ENCODE data around the gene SMIM45.

The SMIM45 gene

GRCh38 chr22:41966607-41967240, 14.8 kb downstream of the SMIM45 start:
- no peak for DNase-seq (ENCODE audit: low read depth in 2 of 3, low spot score in 1 of 3)

DNA sequence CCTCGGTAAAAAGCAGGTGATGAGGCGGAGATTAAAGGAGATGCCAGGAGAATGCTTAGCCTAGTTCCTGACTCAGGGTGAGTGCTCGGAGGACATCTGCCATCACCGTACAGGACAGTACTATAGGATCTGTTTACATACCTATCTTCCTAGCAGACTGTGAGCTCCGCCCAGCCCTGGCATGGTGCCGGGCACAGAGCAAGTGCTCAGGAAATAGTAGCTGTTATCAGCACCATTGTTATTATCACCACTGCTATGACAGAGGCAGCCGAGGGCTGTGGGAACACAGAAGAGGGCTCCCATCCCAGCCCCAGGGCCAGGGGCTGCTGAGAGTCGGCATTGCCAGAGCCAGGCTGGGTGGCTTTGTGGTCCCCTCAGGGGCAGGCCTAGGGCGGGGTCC, 16.7 kb downstream of the SMIM45 start:
- no peak for DNase-seq (ENCODE audit: low read depth in 2 of 3, low spot score in 1 of 3)

DNA sequence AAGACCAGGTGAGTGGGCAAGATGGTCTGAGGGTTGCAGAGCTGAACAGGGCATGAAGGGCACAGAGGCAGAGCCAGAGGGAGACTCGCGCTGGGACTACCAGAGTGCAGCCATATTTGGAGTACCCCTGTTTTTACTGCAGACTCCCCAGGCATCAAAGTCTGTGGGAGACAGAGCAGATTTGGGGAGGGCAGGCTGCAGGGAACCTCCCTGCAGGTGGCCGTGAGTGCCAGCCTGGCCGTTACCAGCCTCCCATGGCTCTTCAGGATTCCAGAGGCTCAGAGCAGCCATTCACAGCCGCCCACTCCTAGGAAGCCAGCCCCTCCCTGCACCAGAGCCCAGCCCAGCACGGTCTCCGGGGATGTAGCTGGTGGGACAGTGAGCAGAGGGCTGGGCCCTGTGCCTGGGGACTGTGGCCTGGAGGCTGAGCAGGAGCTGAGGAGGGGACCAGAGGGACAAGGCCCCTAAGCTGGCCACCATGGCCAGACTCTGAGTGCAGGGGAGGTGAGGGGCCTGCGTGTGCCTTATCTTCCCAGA, 17.2 kb downstream of the SMIM45 start, which contains the start of gene SEPTIN3:
TSS of gene SEPTIN3 (plus strand) at position 334 of the 537 bp plus-strand sequence. CDS start 2,050 bp downstream, outside the sequence.
- DNase-seq (ENCODE audit: low read depth in 2 of 3, low spot score in 1 of 3): no peak

- no peak for DNase-seq (ENCODE audit: low read depth in 2 of 3, low spot score in 1 of 3)
These were observed 18.7 kb downstream of the SMIM45 start for GRCh38 chr22:41970601-41971000.

DNA sequence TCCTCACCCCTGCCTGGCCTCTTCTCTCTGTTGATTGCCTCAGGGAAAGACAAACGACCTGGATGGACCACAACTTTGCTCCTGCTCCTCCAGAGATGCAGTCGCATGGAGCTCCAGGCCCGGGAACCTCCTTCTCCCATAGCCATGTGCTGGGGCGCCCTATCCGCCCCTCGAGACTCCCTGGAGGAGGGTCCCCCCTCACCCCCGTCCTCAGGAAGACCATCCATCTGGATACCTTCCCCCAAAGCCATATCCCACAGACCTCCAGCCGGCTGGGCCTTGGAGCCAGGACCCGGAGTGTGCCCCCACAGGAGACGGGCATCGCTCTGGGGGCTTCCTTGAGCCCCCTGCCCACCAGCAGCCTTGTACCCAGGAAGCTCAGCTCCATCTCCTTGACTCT, 19.5 kb downstream of the SMIM45 start:
- no peak for DNase-seq (ENCODE audit: low read depth in 2 of 3, low spot score in 1 of 3)

DNA sequence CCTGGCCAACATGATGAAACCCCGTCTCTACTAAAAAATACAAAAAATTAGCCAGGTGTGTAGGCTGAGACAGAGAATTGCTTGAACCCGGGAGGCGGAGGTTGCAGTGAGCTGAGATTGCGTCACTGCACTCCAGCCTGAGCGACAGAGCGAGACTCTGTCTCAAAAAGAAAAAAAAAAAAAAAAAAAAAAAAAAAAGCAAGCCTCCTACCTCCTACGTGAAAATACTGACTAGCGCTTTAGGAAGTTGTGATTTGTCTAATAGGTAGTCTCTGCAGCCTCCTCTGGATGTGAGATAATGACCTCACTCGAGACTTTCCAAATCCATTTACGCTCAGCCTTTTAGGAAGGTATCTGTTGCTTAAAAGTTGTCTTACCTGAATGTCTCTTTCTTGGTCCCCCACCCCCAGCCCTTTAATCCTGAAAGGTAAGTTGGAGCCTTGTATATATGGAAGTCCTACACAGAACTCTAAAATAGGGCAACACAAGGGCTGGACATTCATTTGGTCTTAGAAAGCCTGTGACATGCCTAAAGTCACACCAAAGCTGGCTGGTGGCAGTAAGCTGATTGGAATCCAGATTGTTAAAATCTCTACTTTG, 22.8 kb downstream of the SMIM45 start:
- DNase-seq (ENCODE audit: low read depth in 2 of 3, low spot score in 1 of 3): no peak

- no peak for DNase-seq (ENCODE audit: low read depth in 2 of 3, low spot score in 1 of 3)
These were observed 23.5 kb downstream of the SMIM45 start for GRCh38 chr22:41975299-41976069.

DNA sequence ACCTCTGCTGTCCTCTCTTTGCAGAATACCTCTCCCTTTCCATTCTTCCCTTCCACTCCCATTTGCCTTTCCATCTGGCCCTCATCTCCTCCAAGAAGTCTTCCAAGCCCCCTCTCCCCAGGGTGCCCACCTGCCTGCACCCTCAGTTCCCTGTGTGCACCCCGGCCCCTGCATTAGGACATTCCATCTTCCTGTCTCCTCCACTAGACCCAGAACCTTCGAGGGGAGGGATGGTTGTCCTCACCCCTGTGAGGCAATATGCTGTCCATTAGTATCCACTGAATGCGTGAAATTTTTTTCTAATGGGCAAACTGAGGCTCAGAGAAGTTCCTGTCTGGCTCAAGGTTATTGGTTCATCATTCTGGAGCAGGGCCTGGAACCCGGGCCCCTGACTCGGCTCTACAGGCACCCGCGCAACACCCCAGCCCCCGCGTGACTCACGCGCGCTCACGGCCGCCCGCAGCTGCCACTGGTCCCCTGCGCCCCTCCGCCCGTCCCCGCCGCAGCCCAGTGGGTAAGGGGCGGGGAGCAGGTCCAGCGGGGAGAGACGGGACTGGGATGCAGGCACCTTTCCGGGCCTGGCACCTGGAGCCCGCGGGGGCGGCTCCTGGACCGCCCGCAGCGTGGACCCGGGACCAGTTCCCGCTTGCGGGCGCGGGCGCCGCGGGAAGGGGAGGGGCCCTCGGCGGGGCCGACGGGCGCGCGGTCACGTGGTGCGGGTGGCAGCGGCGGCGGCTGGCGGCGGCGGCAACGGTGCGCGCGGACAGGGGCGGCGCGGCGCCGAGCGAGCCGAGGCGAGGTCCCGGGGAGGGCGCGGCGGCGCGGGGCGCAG, 24.3 kb downstream of the SMIM45 start:
- DNase-seq (ENCODE audit: low read depth in 2 of 3, low spot score in 1 of 3): peak in 1 of 3 donors; percentile 31

DNA sequence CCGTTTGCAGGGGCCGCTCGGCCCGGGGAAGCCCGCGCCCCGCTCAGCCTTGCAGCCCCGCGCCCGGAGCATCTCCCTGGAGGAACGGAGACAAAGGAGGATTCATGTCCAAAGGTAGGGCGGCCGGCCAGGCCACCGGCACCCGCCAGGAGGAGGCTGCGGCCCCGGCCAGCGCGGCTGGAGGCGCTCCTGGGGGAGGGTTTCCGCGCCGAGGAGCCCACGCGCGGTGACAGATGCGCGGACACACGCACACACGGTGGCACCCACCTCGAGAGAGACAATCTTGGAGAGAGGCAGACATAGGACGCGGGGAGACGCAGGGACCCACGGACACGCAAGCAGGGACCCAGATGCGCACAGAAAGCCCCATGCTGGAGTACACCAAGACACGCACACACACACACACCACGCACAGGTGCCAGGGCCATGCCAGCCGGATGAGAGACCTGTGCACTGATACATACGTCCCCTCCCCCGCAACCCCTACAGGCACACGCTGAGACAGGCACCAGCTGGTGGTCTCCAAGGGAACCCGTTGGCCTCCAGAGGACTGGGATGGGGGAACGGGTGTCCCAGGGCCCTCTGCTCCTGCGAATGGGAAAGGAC, 25.1 kb downstream of the SMIM45 start:
- no peak for DNase-seq (ENCODE audit: low read depth in 2 of 3, low spot score in 1 of 3)

GRCh38 chr22:41978732-41979131, 26.8 kb downstream of the SMIM45 start:
- DNase-seq (ENCODE audit: low read depth in 2 of 3, low spot score in 1 of 3): no peak

GRCh38 chr22:41979423-41980250, 27.7 kb downstream of the SMIM45 start:
- DNase-seq (ENCODE audit: low read depth in 2 of 3, low spot score in 1 of 3): no peak

- no peak for DNase-seq (ENCODE audit: low read depth in 2 of 3, low spot score in 1 of 3)
These were observed 30.9 kb downstream of the SMIM45 start for GRCh38 chr22:41982865-41983264.

GRCh38 chr22:41983513-41984405, 31.8 kb downstream of the SMIM45 start:
- DNase-seq (ENCODE audit: low read depth in 2 of 3, low spot score in 1 of 3): no peak

GRCh38 chr22:41987276-41987675, 35.3 kb downstream of the SMIM45 start:
- no peak for DNase-seq (ENCODE audit: low read depth in 2 of 3, low spot score in 1 of 3)

- DNase-seq (ENCODE audit: low read depth in 2 of 3, low spot score in 1 of 3): no peak
These were observed 37.3 kb downstream of the SMIM45 start for GRCh38 chr22:41989246-41989645.

- no peak for DNase-seq (ENCODE audit: low read depth in 2 of 3, low spot score in 1 of 3)
These were observed 39.2 kb downstream of the SMIM45 start for GRCh38 chr22:41991111-41991510.

DNA sequence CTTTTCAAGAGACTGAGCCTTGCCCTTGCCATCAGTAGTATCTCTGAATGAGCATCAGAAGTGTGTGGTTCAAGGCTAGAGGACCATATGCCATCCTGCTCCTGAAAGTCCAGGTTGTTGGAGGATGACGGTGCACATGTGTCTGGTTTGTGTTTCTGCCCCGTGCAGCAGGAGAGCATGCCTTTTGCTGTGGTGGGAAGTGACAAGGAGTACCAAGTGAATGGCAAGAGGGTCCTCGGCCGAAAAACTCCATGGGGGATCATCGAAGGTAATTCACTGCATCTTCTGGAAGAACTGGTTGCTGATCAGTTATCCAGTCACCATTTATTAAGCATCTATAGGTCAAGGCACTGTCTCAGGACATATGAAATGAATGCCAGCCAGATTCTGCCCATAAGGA, 40.5 kb downstream of the SMIM45 start:
- no peak for DNase-seq (ENCODE audit: low read depth in 2 of 3, low spot score in 1 of 3)

DNA sequence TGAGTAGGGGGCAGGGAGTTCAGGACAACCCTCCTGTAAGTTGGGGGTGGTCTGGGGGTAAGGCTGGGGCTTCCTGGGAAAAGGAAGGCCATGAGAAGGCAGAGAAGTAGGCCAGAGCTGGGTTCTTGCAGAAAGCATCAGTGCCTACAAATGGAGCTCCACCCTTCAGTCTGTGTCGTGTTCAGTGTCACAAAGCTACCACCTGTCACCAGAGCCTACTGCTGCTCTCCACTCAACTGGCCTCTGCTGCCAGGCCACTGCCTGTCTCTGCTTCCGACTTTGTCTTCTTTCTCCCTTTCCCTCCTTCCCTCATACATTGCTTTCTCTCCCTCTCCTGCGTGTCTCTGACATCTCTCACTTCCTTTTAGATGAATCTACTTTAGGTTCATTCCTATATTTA, 43.3 kb downstream of the SMIM45 start:
- DNase-seq (ENCODE audit: low read depth in 2 of 3, low spot score in 1 of 3): no peak

GRCh38 chr22:41996826-41997225, 44.9 kb downstream of the SMIM45 start:
- no peak for DNase-seq (ENCODE audit: low read depth in 2 of 3, low spot score in 1 of 3)

All from stimulated activated CD4-positive, alpha-beta T cell treated with anti-CD3 and anti-CD28 coated beads, Interleukin-12 subunit alpha, Interleukin-12 subunit beta, amount 100 ng/mL, for 48 hours (primary cell).